H1 (cell line): ENCODE data around the gene NPIPB6. TPM values are rescaled to one million over a fixed set of nuclear protein-coding genes. Genes with fewer than 3 reads are reported as not detected.

Source experiments
- CTCF ChIA-PET: fragments of 300-600 bp; sonication (Branson Sonifier 250); formaldehyde crosslinking; loops from one replicate; lab custom pipeline; 2021; ENCODE audit not compliant: partially characterized antibody; lab: Charles Lee
- POLR2A ChIA-PET: fragments of 300-600 bp; sonication (Branson Sonifier 250); formaldehyde crosslinking; loops from one replicate; lab custom pipeline; 2021; ENCODE audit warnings: inconsistent platforms; ENCODE audit not compliant: partially characterized antibody; lab: Charles Lee
- DNase-seq, 2 experiments: peaks; one replicate each; pipeline versions ENCODE4 v3.0.0 to v3.0.0-alpha.2; 2010 to 2022; ENCODE audit warnings: low spot score in 2 of 2, low read depth in 1 of 2, mixed read lengths in 1 of 2
- FAIRE-seq: peaks from 2 replicates; lab custom pipeline; 2011; peaks lifted over from hg19 to GRCh38; lab: Jason Lieb, UNC
- H2AFZ ChIP-seq: 2 replicates; pipeline ENCODE4 v1.8.1; 2012; ENCODE audit warnings: low read length, inconsistent platforms
- H2AK5ac ChIP-seq: 2 replicates; pipeline ENCODE4 v1.6.1; 2013; ENCODE audit warnings: low read depth, low read length
- H2BK120ac ChIP-seq: replicated peaks from 2 replicates; pipeline ENCODE3; 2013; ENCODE audit warnings: low read depth, low read length, inconsistent platforms
- H2BK12ac ChIP-seq: 2 replicates; pipeline ENCODE4 v1.6.1; 2013; ENCODE audit warnings: low read depth, low read length
- H2BK15ac ChIP-seq: 2 replicates; pipeline ENCODE4 v1.6.1; 2013; ENCODE audit warnings: low read length
- H2BK20ac ChIP-seq: 2 replicates; pipeline ENCODE4 v1.6.1; 2013; ENCODE audit warnings: low read length
- H2BK5ac ChIP-seq: 2 replicates; pipeline ENCODE4 v1.6.1; 2013; ENCODE audit warnings: low read depth, low read length
- H3K14ac ChIP-seq: 2 replicates; pipeline ENCODE4 v1.6.1; 2013; ENCODE audit warnings: inconsistent platforms; ENCODE audit not compliant: insufficient read length
- H3K18ac ChIP-seq: 2 replicates; pipeline ENCODE4 v1.6.1; 2013; ENCODE audit warnings: low read length; ENCODE audit errors: extremely low read depth
- H3K23ac ChIP-seq: 2 replicates; pipeline ENCODE4 v1.6.1; 2013; ENCODE audit warnings: inconsistent platforms; ENCODE audit not compliant: insufficient read length
- H3K23me2 ChIP-seq: 2 replicates; pipeline ENCODE4 v1.6.1; 2013; ENCODE audit warnings: low read depth, low read length
- H3K27ac ChIP-seq: 2 replicates; pipeline ENCODE4 v1.6.1; 2011; ENCODE audit warnings: low read depth, low read length, inconsistent platforms
- H3K27me3 ChIP-seq, 4 experiments: replicated peaks in 1 of 4; 1 replicate in 1 of 4; 2 replicates in 3 of 4; pipeline versions ENCODE4 v1.6.1 to v1.8.1; 2011 to 2013; ENCODE audit warnings: low read length in 3 of 4, mild to moderate bottlenecking in 3 of 4, inconsistent platforms in 2 of 4, mixed read lengths in 2 of 4, moderate library complexity in 1 of 4; ENCODE audit not compliant: control insufficient read depth in 3 of 4, insufficient read depth in 3 of 4; ENCODE audit errors: extremely low read depth in 1 of 4
- H3K36me3 ChIP-seq, 4 experiments: 2 replicates each; pipeline versions ENCODE4 v1.6.1 to v1.8.1; 2011 to 2013; ENCODE audit warnings: mild to moderate bottlenecking in 4 of 4, low read length in 3 of 4, moderate library complexity in 2 of 4, control low read depth in 1 of 4, inconsistent platforms in 1 of 4; ENCODE audit not compliant: insufficient read depth in 4 of 4, control insufficient read depth in 2 of 4
- H3K4ac ChIP-seq: replicated peaks from 2 replicates; pipeline ENCODE3; 2013; ENCODE audit warnings: low read length, low read depth, mixed read lengths, inconsistent platforms; ENCODE audit not compliant: insufficient read length
- H3K4me1 ChIP-seq, 4 experiments: replicated peaks in 1 of 4; 1 replicate in 1 of 4; 2 replicates in 3 of 4; pipeline versions ENCODE4 v1.6.1 to v1.8.1; 2011 to 2013; ENCODE audit warnings: low read length in 3 of 4, inconsistent platforms in 2 of 4, mixed read lengths in 1 of 4; ENCODE audit not compliant: insufficient read depth in 4 of 4, control insufficient read depth in 3 of 4
- H3K4me2 ChIP-seq, 2 experiments: 2 replicates each; pipeline versions ENCODE4 v1.6.1 to v1.8.1; 2011 to 2013; ENCODE audit warnings: low read depth in 2 of 2, low read length in 2 of 2, control low read depth in 1 of 2, inconsistent platforms in 1 of 2, mild to moderate bottlenecking in 1 of 2; ENCODE audit not compliant: insufficient read depth in 1 of 2
- H3K4me3 ChIP-seq, 4 experiments: fragments of 200-600, 300-600 bp in 1 of 4; sonication (generic), shearing (Covaris generic), sonication (Bioruptor Twin) in 1 of 4; 2 replicates each; pipeline versions ENCODE4 v1.5.1 to v1.8.1; 2011 to 2016; ENCODE audit warnings: low read length in 4 of 4, low read depth in 3 of 4, control low read depth in 2 of 4, inconsistent platforms in 2 of 4, mild to moderate bottlenecking in 2 of 4, mixed read lengths in 1 of 4, moderate library complexity in 1 of 4; ENCODE audit not compliant: insufficient read depth in 2 of 4; ENCODE audit errors: extremely low read depth in 1 of 4
- H3K56ac ChIP-seq: replicated peaks from 2 replicates; pipeline ENCODE3; 2013; ENCODE audit warnings: low read depth, mild to moderate bottlenecking, mixed read lengths, low read length, inconsistent platforms; ENCODE audit not compliant: insufficient read length
- H3K79me1 ChIP-seq: 2 replicates; pipeline ENCODE4 v1.6.1; 2013; ENCODE audit warnings: low read depth, low read length, control low read depth
- H3K79me2 ChIP-seq, 2 experiments: 2 replicates each; pipeline versions ENCODE4 v1.6.1 to v1.8.1; 2012 to 2013; ENCODE audit warnings: low read length in 2 of 2, mild to moderate bottlenecking in 2 of 2, inconsistent platforms in 1 of 2; ENCODE audit not compliant: insufficient read depth in 2 of 2, control insufficient read depth in 1 of 2
- H3K9ac ChIP-seq, 4 experiments: replicated peaks in 1 of 4; 1 replicate in 1 of 4; 2 replicates in 3 of 4; pipeline versions ENCODE4 v1.6.1 to v1.8.1; 2011 to 2013; ENCODE audit warnings: low read depth in 3 of 4, low read length in 3 of 4, control low read depth in 2 of 4, mild to moderate bottlenecking in 2 of 4, moderate library complexity in 2 of 4, inconsistent platforms in 1 of 4; ENCODE audit errors: extremely low read depth in 1 of 4
- H3K9me3 ChIP-seq, 2 experiments: 2 replicates each; pipeline versions ENCODE4 v1.6.1 to v1.8.1; 2012 to 2013; ENCODE audit warnings: mild to moderate bottlenecking in 2 of 2, moderate library complexity in 2 of 2, control low read depth in 1 of 2, inconsistent platforms in 1 of 2, low read depth in 1 of 2, low read length in 1 of 2, mixed read lengths in 1 of 2; ENCODE audit not compliant: insufficient read depth in 2 of 2
- H4K20me1 ChIP-seq, 2 experiments: replicated peaks in 1 of 2; 2 replicates each; pipeline versions ENCODE3 to v1.8.1; 2011 to 2013; ENCODE audit warnings: inconsistent platforms in 2 of 2, low read length in 2 of 2, mild to moderate bottlenecking in 1 of 2; ENCODE audit not compliant: insufficient read depth in 2 of 2, control insufficient read depth in 1 of 2
- H4K5ac ChIP-seq: 2 replicates; pipeline ENCODE4 v1.6.1; 2013; ENCODE audit warnings: low read length, low read depth, mixed read lengths, inconsistent platforms; ENCODE audit not compliant: insufficient read length
- H4K8ac ChIP-seq: 2 replicates; pipeline ENCODE4 v1.8.0; 2013; ENCODE audit warnings: mild to moderate bottlenecking, moderate library complexity, low read length, inconsistent platforms; ENCODE audit not compliant: insufficient read depth; ENCODE audit errors: extremely low read depth
- H4K91ac ChIP-seq: replicated peaks from 2 replicates; pipeline ENCODE3; 2013; ENCODE audit warnings: low read length, mixed read lengths, inconsistent platforms; ENCODE audit not compliant: insufficient read length
- TCF12 ChIP-seq: IDR thresholded peaks from 2 replicates; pipeline ENCODE4 v1.6.1; 2011; ENCODE audit warnings: low read depth, mild to moderate bottlenecking, low read length
- WGBS, 2 experiments: shearing (Covaris generic) in 1 of 2; methylation state at CpG; one replicate each; pipeline versions ENCODE4 v1.1.6 to v1.1.7; 2013 to 2015; ENCODE audit warnings: low lambda C conversion rate in 2 of 2, mixed read lengths in 2 of 2, inconsistent platforms in 1 of 2, low coverage in 1 of 2, missing lambda C conversion rate in 1 of 2; ENCODE audit not compliant: insufficient replicate concordance in 2 of 2, insufficient coverage in 1 of 2, insufficient read length in 1 of 2; ENCODE audit errors: extremely low coverage in 1 of 2, missing lambda C conversion rate in 1 of 2; 5-methylcytosine and 5-hydroxymethylcytosine counted together
- polyA plus RNA-seq, 7 experiments: library from polyadenylated mRNA; depleted of rRNA in 3 of 7; stranded (reverse) in 5 of 7; unstranded in 2 of 7; fragments of >200 nt in 5 of 7; fragments of 200-250 nt in 2 of 7; gene quantifications; 1 replicate in 5 of 7; 2 replicates in 1 of 7; 4 replicates in 1 of 7; pipeline versions ENCODE4 v1.2.1 to v1.2.3, GENCODE V29; 2011 to 2013; ENCODE audit warnings: missing spikeins in 2 of 7, mixed read lengths in 2 of 7
- total RNA-seq: library from RNA; stranded (reverse); fragmentation: NEBNext Ultra II Directional; extraction: Animal tissue kit (Norgen Biotek cat#: 25700); gene quantifications from 2 replicates; pipeline ENCODE4 v1.2.1, GENCODE V29; 2021

NPIPB6 gene
- total and polyA plus RNA-seq, 2 of the 8 experiments (the other 6 are each of a cell fraction or from before 2014, with no cell fraction given), result 0.83 to 1.9 TPM

GRCh38 chr16:28320023-28320561 is 43.2 kb downstream of the NPIPB6 start:
- Histone ChIP-seq H3K27ac (no peak overlapping the region), H2BK5ac (no peak overlapping the region), H2BK15ac (no peak overlapping the region), H3K9me3 (no peaks in the 10 kb centered on the region), H3K79me2 (no peaks in the 10 kb centered on the region), H4K5ac (no peak overlapping the region), H2BK12ac (no peak overlapping the region), H3K23me2 (no peaks in the 10 kb centered on the region), H3K23ac (no peak overlapping the region), H3K79me1 (peaks cover 8% of the 10 kb centered on the region), H2BK120ac (no peak overlapping the region), H2BK20ac (no peak overlapping the region), H3K36me3 (peaks cover 0 to 24% (median 10%) of the 10 kb centered on the region in 4 experiments; a peak in 6 of 8 replicates), H3K9ac (no peak overlapping the region), H4K8ac (no peak overlapping the region; the same call in 1 of the 2 replicates), H3K27me3 (no peaks in the 10 kb centered on the region), H3K4me3 (no peak overlapping the region), H3K4me2 (no peak overlapping the region), H3K18ac (no peak overlapping the region), H3K14ac (no peak overlapping the region), H3K56ac (no peak overlapping the region), H2AK5ac (no peak overlapping the region), H3K4ac (no peak overlapping the region), H4K20me1 (peaks cover 15 to 21% of the 10 kb centered on the region in 2 experiments), H2AFZ (no peak overlapping the region), H3K4me1 (no peaks in the 10 kb centered on the region; a peak in 1 of 7 replicates), H4K91ac (no peak overlapping the region)
- no peak for FAIRE-seq
- CTCF ChIA-PET, result interaction anchor here (0.7 to 6.5 kb wide), 6 partner anchors 21 to 152 kb away, joined by 3 to 152 read pairs (median 18); no protein-coding TSS in a partner anchor
- 93% methylated on average over 41 of the region's 73 CpGs; no CpG with 5 or more reads in 1 of the 2 experiments for WGBS, 2 experiments
- DNase-seq, result no peak
- TF ChIP-seq TCF12, result no peak
- POLR2A ChIA-PET, result interaction anchor here (0.9 to 1.6 kb wide), 3 partner anchors 10 to 39 kb away, joined by 3 to 4 read pairs (median 4); no protein-coding TSS in a partner anchor
